Vagina (tissue), 2 donors: Measurements from ENCODE around the gene BTNL3.

Source experiments
- CTCF ChIP-seq, 3 experiments: fragments of 450-650 bp in 2 of 3; fragments of 200-600 bp in 1 of 3; sonication (generic) in 1 of 3; IDR thresholded peaks; one replicate each; pipeline ENCODE4 v1.5.1; 2017 to 2019; ENCODE audit warnings: antibody characterized with exemption in 3 of 3, mild to moderate bottlenecking in 2 of 3, moderate library complexity in 2 of 3
- POLR2A ChIP-seq, 2 donors: fragments of 450-650 bp; IDR thresholded peaks; one replicate each; pipeline ENCODE4 v1.6.1; 2017; ENCODE audit warnings: antibody characterized with exemption in 2 of 2, mild to moderate bottlenecking in 2 of 2, moderate library complexity in 2 of 2
- POLR2AphosphoS5 ChIP-seq, 2 donors: sonication (generic); formaldehyde crosslinking; IDR thresholded peaks; one replicate each; pipeline ENCODE4 v1.9.0; 2017; ENCODE audit warnings: antibody characterized with exemption in 2 of 2, mild to moderate bottlenecking in 2 of 2, low read depth in 1 of 2; ENCODE audit not compliant: insufficient read depth in 1 of 2

DNA sequence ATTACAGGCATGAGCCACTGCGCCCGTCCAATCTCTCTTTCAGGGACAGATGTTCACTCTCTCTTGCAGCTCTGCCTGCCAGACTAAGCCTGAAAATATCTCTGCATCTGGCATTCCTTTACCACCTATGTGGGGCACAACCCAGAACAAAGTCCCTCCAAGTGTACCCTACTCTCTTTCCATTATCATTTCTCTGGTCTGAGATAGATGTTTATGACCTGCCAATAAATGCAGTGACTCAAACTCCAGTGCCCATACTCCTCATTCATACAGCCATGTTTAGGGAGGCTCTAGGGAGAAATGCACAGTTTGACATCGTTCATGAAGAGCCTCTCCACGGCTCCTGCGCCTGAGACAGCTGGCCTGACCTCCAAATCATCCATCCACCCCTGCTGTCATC lies at the start of gene BTNL3:
- TF ChIP-seq CTCF (IDR thresholded peaks at IDR 0.05) (no peak), POLR2A (IDR thresholded peaks at IDR 0.05) (no peak), POLR2AphosphoS5 (IDR thresholded peaks at IDR 0.05; ENCODE audit: insufficient read depth in 1 of 2, low read depth in 1 of 2) (no peak)
